ENCODE data around the gene IFIT2.
A peak's percentile ranks its signal among the peaks of the same experiment; 100 is the strongest.
"Not testable (repeated sequence)": the region's sequence is repeated elsewhere in the genome, so short reads cannot be mapped to it uniquely, and the experiment has no call there.

The IFIT2 gene

DNA sequence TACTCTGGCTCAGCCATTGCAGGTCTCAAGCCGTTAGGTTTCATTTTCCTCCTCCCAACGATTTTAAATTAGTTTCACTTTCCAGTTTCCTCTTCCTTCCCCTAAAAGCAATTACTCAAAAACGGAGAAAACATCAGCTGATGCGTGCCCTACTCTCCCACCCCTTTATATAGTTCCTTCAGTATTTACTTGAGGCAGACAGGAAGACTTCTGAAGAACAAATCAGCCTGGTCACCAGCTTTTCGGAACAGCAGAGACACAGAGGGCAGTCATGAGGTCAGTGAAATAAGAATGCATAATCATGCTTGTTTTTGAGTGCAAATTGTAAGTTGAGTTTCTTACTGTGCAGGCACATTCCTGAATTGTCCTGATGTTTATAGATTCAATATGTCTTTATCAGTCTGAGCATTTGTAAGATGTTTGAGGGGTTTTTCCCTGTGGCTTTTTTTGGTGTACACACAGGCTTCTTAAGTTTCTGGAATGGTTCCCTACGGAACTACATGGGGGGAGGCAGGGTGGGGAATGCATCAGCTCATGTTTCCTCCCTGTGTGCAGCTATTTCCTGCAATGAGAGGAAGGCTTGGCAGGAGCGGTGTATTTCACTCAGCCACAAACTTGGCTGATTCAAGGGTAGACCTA is 26.1 kb downstream of the IFIT2 start, which contains the start of gene IFIT3:
Gene IFIT3 (plus strand): TSS at position 195 of the 639 bp plus-strand sequence. CDS start 77 bp downstream, at position 272.
- H3K4me3 ChIP-seq (ENCODE audit: low read length) = no peak within 1 kb of the TSS
- H3K27me3 ChIP-seq (replicated peaks; ENCODE audit: insufficient read depth, low read length) = 0 out of 2 replicates have a peak, but pooled peaks cover 7% of the 10 kb centered on the region
- H3K9me2 ChIP-seq (replicated peaks; ENCODE audit: insufficient read depth, low read length) = no peaks in the 10 kb centered on the region
- no peaks in the 10 kb centered on the region for H3K36me3 ChIP-seq (replicated peaks; ENCODE audit: insufficient read depth, low read length)
- no peak within 1 kb of the TSS for H3K9ac ChIP-seq (ENCODE audit: low read length)
- H2AFZ ChIP-seq (ENCODE audit: low read length) = no peak within 1 kb of the TSS
- no peak within 1 kb of the TSS for H3K4me2 ChIP-seq (ENCODE audit: low read depth, low read length)
- TF ChIP-seq, protein P1, sequence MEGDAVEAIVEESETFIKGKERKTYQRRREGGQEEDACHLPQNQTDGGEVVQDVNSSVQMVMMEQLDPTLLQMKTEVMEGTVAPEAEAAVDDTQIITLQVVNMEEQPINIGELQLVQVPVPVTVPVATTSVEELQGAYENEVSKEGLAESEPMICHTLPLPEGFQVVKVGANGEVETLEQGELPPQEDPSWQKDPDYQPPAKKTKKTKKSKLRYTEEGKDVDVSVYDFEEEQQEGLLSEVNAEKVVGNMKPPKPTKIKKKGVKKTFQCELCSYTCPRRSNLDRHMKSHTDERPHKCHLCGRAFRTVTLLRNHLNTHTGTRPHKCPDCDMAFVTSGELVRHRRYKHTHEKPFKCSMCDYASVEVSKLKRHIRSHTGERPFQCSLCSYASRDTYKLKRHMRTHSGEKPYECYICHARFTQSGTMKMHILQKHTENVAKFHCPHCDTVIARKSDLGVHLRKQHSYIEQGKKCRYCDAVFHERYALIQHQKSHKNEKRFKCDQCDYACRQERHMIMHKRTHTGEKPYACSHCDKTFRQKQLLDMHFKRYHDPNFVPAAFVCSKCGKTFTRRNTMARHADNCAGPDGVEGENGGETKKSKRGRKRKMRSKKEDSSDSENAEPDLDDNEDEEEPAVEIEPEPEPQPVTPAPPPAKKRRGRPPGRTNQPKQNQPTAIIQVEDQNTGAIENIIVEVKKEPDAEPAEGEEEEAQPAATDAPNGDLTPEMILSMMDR (IDR thresholded peaks at IDR 0.05; ENCODE audit: low read length) = no peak
- TF ChIP-seq EZH2phosphoT487 (IDR thresholded peaks at IDR 0.05; ENCODE audit: low read length) = no peak
- no peak for TF ChIP-seq EZH2 (optimal IDR thresholded peaks at IDR 0.05; ENCODE audit: low read depth, low read length)
- no peak for DNase-seq
- no peak within 1 kb of the TSS for H3K27ac ChIP-seq (ENCODE audit: low read length)
- H3F3A ChIP-seq (ENCODE audit: insufficient read depth, low read length) = peaks cover 12% of the 10 kb centered on the region
- H3K9me3 ChIP-seq (replicated peaks; ENCODE audit: insufficient read depth, low read length) = no peaks in the 10 kb centered on the region
- peaks cover 6% of the 10 kb centered on the region for H3K4me1 ChIP-seq (ENCODE audit: low read length)
- no peaks in the 10 kb centered on the region for H3K79me2 ChIP-seq (ENCODE audit: low read length)
- H4K20me1 ChIP-seq (ENCODE audit: insufficient read depth, low read length) = no peaks in the 10 kb centered on the region

GRCh38 chr10:89329151-89329550 is 27.3 kb downstream of the IFIT2 start:
- H3F3A ChIP-seq (ENCODE audit: insufficient read depth, low read length) = peaks cover 25% of the 10 kb centered on the region
- H4K20me1 ChIP-seq (ENCODE audit: insufficient read depth, low read length) = no peaks in the 10 kb centered on the region
- H3K27ac ChIP-seq (ENCODE audit: low read length) = no peak overlapping the region
- H3K4me2 ChIP-seq (ENCODE audit: low read depth, low read length) = no peak overlapping the region
- no peaks in the 10 kb centered on the region for H3K36me3 ChIP-seq (replicated peaks; ENCODE audit: insufficient read depth, low read length)
- peaks cover 15% of the 10 kb centered on the region for H3K4me1 ChIP-seq (ENCODE audit: low read length)
- H3K9ac ChIP-seq (ENCODE audit: low read length) = no peak overlapping the region
- DNase-seq = no peak
- H3K79me2 ChIP-seq (ENCODE audit: low read length) = no peaks in the 10 kb centered on the region
- H3K9me2 ChIP-seq (replicated peaks; ENCODE audit: insufficient read depth, low read length) = no peaks in the 10 kb centered on the region
- 0 out of 2 replicates have a peak, but pooled peaks cover 7% of the 10 kb centered on the region for H3K27me3 ChIP-seq (replicated peaks; ENCODE audit: insufficient read depth, low read length)
- TF ChIP-seq, protein P1 (IDR thresholded peaks at IDR 0.05; ENCODE audit: low read length) = no peak
- TF ChIP-seq EZH2 (optimal IDR thresholded peaks at IDR 0.05; ENCODE audit: low read depth, low read length) (no peak), EZH2phosphoT487 (IDR thresholded peaks at IDR 0.05; ENCODE audit: low read length) (no peak)
- H2AFZ ChIP-seq (ENCODE audit: low read length) = no peak overlapping the region
- no peaks in the 10 kb centered on the region for H3K9me3 ChIP-seq (replicated peaks; ENCODE audit: insufficient read depth, low read length)
- no peak overlapping the region for H3K4me3 ChIP-seq (ENCODE audit: low read length)

DNA sequence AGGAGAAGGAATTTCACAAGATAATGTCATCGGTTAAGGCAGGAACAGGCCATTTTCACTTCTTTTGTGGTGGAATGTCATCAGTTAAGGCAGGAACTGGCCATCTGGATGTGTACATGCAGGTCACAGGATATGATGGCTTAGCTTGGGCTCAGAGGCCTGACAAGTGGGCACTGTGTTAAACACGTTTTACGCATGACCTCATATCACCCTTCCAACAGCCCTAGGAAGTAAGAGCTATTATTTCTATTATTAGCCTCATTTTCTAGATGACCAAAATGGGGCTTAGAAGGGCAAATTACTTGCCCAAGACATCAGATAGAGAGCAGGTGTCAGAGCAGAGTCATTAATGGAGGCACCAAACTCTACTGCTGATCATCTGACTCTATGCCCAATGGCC is 28.2 kb downstream of the IFIT2 start:
- not testable (repeated sequence) for H3K9ac ChIP-seq (ENCODE audit: low read length); H3K27ac ChIP-seq (ENCODE audit: low read length); H3K9me3 ChIP-seq (replicated peaks; ENCODE audit: insufficient read depth, low read length); H3K36me3 ChIP-seq (replicated peaks; ENCODE audit: insufficient read depth, low read length); H3K79me2 ChIP-seq (ENCODE audit: low read length); H3K4me3 ChIP-seq (ENCODE audit: low read length); H4K20me1 ChIP-seq (ENCODE audit: insufficient read depth, low read length); DNase-seq; H3K27me3 ChIP-seq (replicated peaks; ENCODE audit: insufficient read depth, low read length); H3K9me2 ChIP-seq (replicated peaks; ENCODE audit: insufficient read depth, low read length); H3K4me2 ChIP-seq (ENCODE audit: low read depth, low read length); H2AFZ ChIP-seq (ENCODE audit: low read length)
- Histone ChIP-seq H3K4me1 (ENCODE audit: low read length) (peaks cover 21% of the 10 kb centered on the region), H3F3A (ENCODE audit: insufficient read depth, low read length) (peaks cover 26% of the 10 kb centered on the region)

DNA sequence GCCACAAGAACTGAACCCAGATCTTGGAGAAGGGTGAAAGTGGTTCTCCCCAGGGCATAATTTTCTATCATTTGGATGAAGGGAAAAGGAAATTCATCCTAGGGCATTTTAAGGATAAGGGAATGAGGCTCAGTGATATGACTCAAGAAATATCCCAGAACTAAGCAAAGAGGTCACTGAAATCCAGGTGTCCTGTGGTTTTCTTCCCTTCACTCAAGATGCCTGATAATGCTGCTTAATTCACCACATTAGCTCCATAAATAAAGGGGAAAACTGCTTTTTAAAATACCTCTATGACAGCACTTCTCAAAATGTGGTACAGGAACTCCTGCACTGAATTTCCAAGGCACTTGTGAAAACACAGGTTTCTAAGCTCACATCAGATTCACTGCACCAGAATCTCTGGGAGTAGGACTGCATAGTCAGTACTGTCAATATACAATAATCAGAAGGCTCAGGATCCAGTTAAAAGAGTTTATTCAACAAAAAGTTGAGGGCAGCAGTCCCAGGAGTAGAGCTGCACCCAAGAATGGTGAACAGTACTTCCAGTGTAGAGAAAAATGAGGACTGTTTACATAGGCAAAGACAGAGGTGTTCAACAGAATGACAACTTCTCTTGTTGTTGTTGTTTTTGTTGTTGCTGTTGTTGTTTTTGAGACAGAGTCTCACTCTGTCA is 28.8 kb downstream of the IFIT2 start:
- no peaks in the 10 kb centered on the region for H3K9me2 ChIP-seq (replicated peaks; ENCODE audit: insufficient read depth, low read length)
- H3K36me3 ChIP-seq (replicated peaks; ENCODE audit: insufficient read depth, low read length) = no peaks in the 10 kb centered on the region
- TF ChIP-seq EZH2 (optimal IDR thresholded peaks at IDR 0.05; ENCODE audit: low read depth, low read length) (no peak), EZH2phosphoT487 (IDR thresholded peaks at IDR 0.05; ENCODE audit: low read length) (no peak)
- TF ChIP-seq, protein P1 (IDR thresholded peaks at IDR 0.05; ENCODE audit: low read length) = no peak
- no peak overlapping the region for H3K4me3 ChIP-seq (ENCODE audit: low read length)
- peaks cover 26% of the 10 kb centered on the region for H3F3A ChIP-seq (ENCODE audit: insufficient read depth, low read length)
- H3K79me2 ChIP-seq (ENCODE audit: low read length) = no peaks in the 10 kb centered on the region
- H3K27me3 ChIP-seq (replicated peaks; ENCODE audit: insufficient read depth, low read length) = 0 out of 2 replicates have a peak, but pooled peaks cover 7% of the 10 kb centered on the region
- H3K4me2 ChIP-seq (ENCODE audit: low read depth, low read length) = no peak overlapping the region
- no peak overlapping the region for H3K9ac ChIP-seq (ENCODE audit: low read length)
- no peaks in the 10 kb centered on the region for H3K9me3 ChIP-seq (replicated peaks; ENCODE audit: insufficient read depth, low read length)
- peaks cover 25% of the 10 kb centered on the region for H3K4me1 ChIP-seq (ENCODE audit: low read length)
- H3K27ac ChIP-seq (ENCODE audit: low read length) = no peak overlapping the region
- DNase-seq = no peak
- H4K20me1 ChIP-seq (ENCODE audit: insufficient read depth, low read length) = no peaks in the 10 kb centered on the region
- H2AFZ ChIP-seq (ENCODE audit: low read length) = no peak overlapping the region

- not testable (repeated sequence) for H3K79me2 ChIP-seq (ENCODE audit: low read length); H3K9ac ChIP-seq (ENCODE audit: low read length)
Observed at GRCh38 chr10:89331487-89332122, 29.8 kb downstream of the IFIT2 start.

More at GRCh38 chr10:89331487-89332122, 29.8 kb downstream of the IFIT2 start:
- H4K20me1 ChIP-seq (ENCODE audit: insufficient read depth, low read length); H3K9me3 ChIP-seq (replicated peaks; ENCODE audit: insufficient read depth, low read length); DNase-seq; H3K36me3 ChIP-seq (replicated peaks; ENCODE audit: insufficient read depth, low read length); H2AFZ ChIP-seq (ENCODE audit: low read length); H3K9me2 ChIP-seq (replicated peaks; ENCODE audit: insufficient read depth, low read length); H3K27me3 ChIP-seq (replicated peaks; ENCODE audit: insufficient read depth, low read length): not testable (repeated sequence)
- Histone ChIP-seq H3K4me1 (ENCODE audit: low read length) (peaks cover 25% of the 10 kb centered on the region), H3K4me3 (ENCODE audit: low read length) (peak overlapping the region; percentile 38; the same call in 1 of the 2 replicates), H3F3A (ENCODE audit: insufficient read depth, low read length) (peaks cover 26% of the 10 kb centered on the region), H3K27ac (ENCODE audit: low read length) (peak overlapping the region; percentile 74; the same call in 1 of the 2 replicates), H3K4me2 (ENCODE audit: low read depth, low read length) (peak overlapping the region; percentile 67)
